HEK293 (cell line): ENCODE results near the gene PTH1R.

Experiments
- CTCF ChIA-PET: fragments of 350-600 bp; formaldehyde crosslinking; extraction: SDS; loops from one replicate; lab custom pipeline; 2021; ENCODE audit warnings: antibody characterized with exemption; lab: Yijun Ruan, JAX
- POLR2A ChIA-PET: fragments of 300-600 bp; formaldehyde crosslinking; extraction: SDS; loops from one replicate; lab custom pipeline; 2020; ENCODE audit warnings: antibody characterized with exemption, inconsistent platforms; lab: Yijun Ruan, JAX
- H3K27ac ChIP-seq: fragments of 200-500 bp; sonication (Bioruptor generic); 2 replicates; pipeline ENCODE4 v1.5.1; 2014; ENCODE audit warnings: low read depth, low read length, control low read depth, inconsistent platforms; ENCODE audit errors: extremely low read depth
- H3K36me3 ChIP-seq, 2 experiments: fragments of 200-500 bp in 1 of 2; sonication (Bioruptor generic) in 1 of 2; 1 replicate in 1 of 2; 2 replicates in 1 of 2; pipeline ENCODE4 v1.5.1; 2014 to 2017; ENCODE audit warnings: inconsistent platforms in 2 of 2, low read length in 2 of 2; ENCODE audit not compliant: control insufficient read depth in 2 of 2, insufficient read depth in 1 of 2
- H3K4me1 ChIP-seq: fragments of 200-500 bp; sonication (Bioruptor generic); 2 replicates; pipeline ENCODE4 v1.5.1; 2014; ENCODE audit warnings: mild to moderate bottlenecking, low read length, inconsistent platforms; ENCODE audit not compliant: control insufficient read depth, insufficient read depth
- H3K4me3 ChIP-seq: 2 replicates; pipeline ENCODE4 v1.5.1; 2011; ENCODE audit warnings: low read depth, mild to moderate bottlenecking, control low read depth, low read length, moderate library complexity
- H3K9me3 ChIP-seq: fragments of 200-500 bp; sonication (Bioruptor generic); 2 replicates; pipeline ENCODE4 v1.5.1; 2014; ENCODE audit warnings: low read depth, low read length, inconsistent platforms; ENCODE audit not compliant: control insufficient read depth, insufficient read depth
- BCL11B ChIP-seq: fragments of 450-650 bp; formaldehyde crosslinking; IDR thresholded peaks from 2 replicates; pipeline ENCODE4 v1.5.1; 2016; ENCODE audit warnings: low read depth, missing biosample characterization, missing genetic modification characterization
- HOXC10 ChIP-seq: sonication (generic); formaldehyde crosslinking; IDR thresholded peaks from 2 replicates; pipeline ENCODE4 v1.8.1; 2023; ENCODE audit warnings: mild to moderate bottlenecking, missing genetic modification reagents
- SALL2 ChIP-seq: fragments of 450-650 bp; formaldehyde crosslinking; IDR thresholded peaks from 2 replicates; pipeline ENCODE4 v1.5.0; 2017; ENCODE audit warnings: missing biosample characterization, mild to moderate bottlenecking, missing genetic modification characterization, borderline replicate concordance
- SP7 ChIP-seq: fragments of 450-650 bp; formaldehyde crosslinking; IDR thresholded peaks from 2 replicates; pipeline ENCODE4 v1.5.1; 2016; ENCODE audit warnings: missing biosample characterization, missing genetic modification characterization
- ZBTB20 ChIP-seq: fragments of 450-650 bp; formaldehyde crosslinking; IDR thresholded peaks from 2 replicates; pipeline ENCODE4 v1.5.1; 2016; ENCODE audit warnings: missing biosample characterization, missing genetic modification characterization
- ZNF169 ChIP-seq: fragments of 450-650 bp; formaldehyde crosslinking; IDR thresholded peaks from 2 replicates; pipeline ENCODE4 v1.5.1; 2016; ENCODE audit warnings: missing biosample characterization, missing genetic modification characterization
- ZNF202 ChIP-seq: fragments of 450-650 bp; formaldehyde crosslinking; IDR thresholded peaks from 2 replicates; pipeline ENCODE4 v1.5.1; 2016; ENCODE audit warnings: missing biosample characterization, missing genetic modification characterization, borderline replicate concordance
- ZNF211 ChIP-seq: fragments of 450-650 bp; formaldehyde crosslinking; IDR thresholded peaks from 2 replicates; pipeline ENCODE4 v1.5.1; 2016; ENCODE audit warnings: low read depth, missing biosample characterization, missing genetic modification characterization
- ZNF23 ChIP-seq: fragments of 450-650 bp; formaldehyde crosslinking; IDR thresholded peaks from 2 replicates; pipeline ENCODE4 v1.5.1; 2016; ENCODE audit warnings: missing biosample characterization, missing genetic modification characterization, borderline replicate concordance
- ZNF350 ChIP-seq: fragments of 450-650 bp; formaldehyde crosslinking; IDR thresholded peaks from 2 replicates; pipeline ENCODE4 v1.5.0; 2017; ENCODE audit warnings: missing biosample characterization, mild to moderate bottlenecking, missing genetic modification characterization
- ZNF354C ChIP-seq: fragments of 450-650 bp; formaldehyde crosslinking; IDR thresholded peaks from 2 replicates; pipeline ENCODE4 v1.5.1; 2016; ENCODE audit warnings: missing biosample characterization, missing genetic modification characterization, low read depth, borderline replicate concordance
- ZNF37A ChIP-seq: fragments of 450-650 bp; IDR thresholded peaks from 2 replicates; pipeline ENCODE4 v1.5.1; 2018; ENCODE audit warnings: missing biosample characterization, missing genetic modification characterization
- ZNF558 ChIP-seq: fragments of 450-650 bp; formaldehyde crosslinking; IDR thresholded peaks from 2 replicates; pipeline ENCODE4 v1.5.1; 2016; ENCODE audit warnings: missing biosample characterization, missing genetic modification characterization
- ZNF585B ChIP-seq: fragments of 450-650 bp; formaldehyde crosslinking; IDR thresholded peaks from 2 replicates; pipeline ENCODE4 v1.5.1; 2016; ENCODE audit warnings: missing biosample characterization, missing genetic modification characterization
- ZNF785 ChIP-seq: fragments of 450-650 bp; formaldehyde crosslinking; IDR thresholded peaks from 2 replicates; pipeline ENCODE4 v1.5.1; 2016; ENCODE audit warnings: missing biosample characterization, missing genetic modification characterization
- TF ChIP-seq, protein P1 (sequence below): fragments of 450-650 bp; formaldehyde crosslinking; IDR thresholded peaks from 2 replicates; pipeline ENCODE4 v1.5.1; 2016; ENCODE audit warnings: missing biosample characterization, missing genetic modification characterization
- TF ChIP-seq, protein P2 (sequence below): fragments of 450-650 bp; formaldehyde crosslinking; IDR thresholded peaks from 2 replicates; pipeline ENCODE4 v1.5.1; 2017; ENCODE audit warnings: missing biosample characterization, missing genetic modification characterization
- TF ChIP-seq, protein P3 (sequence below): fragments of 450-650 bp; formaldehyde crosslinking; IDR thresholded peaks from 2 replicates; pipeline ENCODE4 v1.5.1; 2016; ENCODE audit warnings: missing biosample characterization, missing genetic modification characterization, borderline replicate concordance
- TF ChIP-seq, protein P4 (sequence below): fragments of 450-650 bp; formaldehyde crosslinking; IDR thresholded peaks from 2 replicates; pipeline ENCODE4 v1.5.1; 2016; ENCODE audit warnings: missing biosample characterization, missing genetic modification characterization
- TF ChIP-seq, protein P5 (sequence below): fragments of 450-650 bp; formaldehyde crosslinking; IDR thresholded peaks from 2 replicates; pipeline ENCODE4 v1.5.1; 2017; ENCODE audit warnings: missing biosample characterization, missing genetic modification characterization

PTH1R gene

DNA sequence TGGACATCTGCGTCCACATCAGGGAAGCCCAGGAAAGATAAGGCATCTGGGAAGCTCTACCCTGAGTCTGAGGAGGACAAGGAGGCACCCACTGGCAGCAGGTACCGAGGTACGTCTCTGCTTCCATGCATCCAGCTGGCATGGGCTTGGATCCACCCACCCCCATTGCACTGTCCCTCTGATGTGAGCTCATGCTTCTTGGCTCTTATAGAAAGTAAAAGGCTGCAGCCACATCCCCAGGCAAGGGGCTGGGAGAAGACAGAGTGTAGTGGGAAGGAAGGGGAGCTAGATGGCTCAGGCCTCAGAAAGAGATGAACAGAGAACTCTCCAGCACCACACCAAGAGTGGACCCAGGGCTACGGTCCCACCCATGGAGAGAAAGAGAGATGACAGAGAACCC is 18.2 kb downstream of the PTH1R start (continued):
- TF ChIP-seq, protein P1, sequence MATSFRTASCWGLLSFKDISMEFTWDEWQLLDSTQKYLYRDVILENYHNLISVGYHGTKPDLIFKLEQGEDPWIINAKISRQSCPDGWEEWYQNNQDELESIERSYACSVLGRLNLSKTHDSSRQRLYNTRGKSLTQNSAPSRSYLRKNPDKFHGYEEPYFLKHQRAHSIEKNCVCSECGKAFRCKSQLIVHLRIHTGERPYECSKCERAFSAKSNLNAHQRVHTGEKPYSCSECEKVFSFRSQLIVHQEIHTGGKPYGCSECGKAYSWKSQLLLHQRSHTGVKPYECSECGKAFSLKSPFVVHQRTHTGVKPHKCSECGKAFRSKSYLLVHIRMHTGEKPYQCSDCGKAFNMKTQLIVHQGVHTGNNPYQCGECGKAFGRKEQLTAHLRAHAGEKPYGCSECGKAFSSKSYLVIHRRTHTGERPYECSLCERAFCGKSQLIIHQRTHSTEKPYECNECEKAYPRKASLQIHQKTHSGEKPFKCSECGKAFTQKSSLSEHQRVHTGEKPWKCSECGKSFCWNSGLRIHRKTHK (tag by site-specific recombination): no peak
- TF ChIP-seq ZNF785 (tag by site-specific recombination): no peak
- no peak for TF ChIP-seq BCL11B (tag by site-specific recombination)
- no peak for TF ChIP-seq ZNF585B (tag by site-specific recombination)
- TF ChIP-seq HOXC10 (CRISPR knock-in tag): no peak
- no peak for TF ChIP-seq ZNF23 (tag by site-specific recombination)
- TF ChIP-seq ZNF202 (tag by site-specific recombination): no peak
- TF ChIP-seq, protein P2, sequence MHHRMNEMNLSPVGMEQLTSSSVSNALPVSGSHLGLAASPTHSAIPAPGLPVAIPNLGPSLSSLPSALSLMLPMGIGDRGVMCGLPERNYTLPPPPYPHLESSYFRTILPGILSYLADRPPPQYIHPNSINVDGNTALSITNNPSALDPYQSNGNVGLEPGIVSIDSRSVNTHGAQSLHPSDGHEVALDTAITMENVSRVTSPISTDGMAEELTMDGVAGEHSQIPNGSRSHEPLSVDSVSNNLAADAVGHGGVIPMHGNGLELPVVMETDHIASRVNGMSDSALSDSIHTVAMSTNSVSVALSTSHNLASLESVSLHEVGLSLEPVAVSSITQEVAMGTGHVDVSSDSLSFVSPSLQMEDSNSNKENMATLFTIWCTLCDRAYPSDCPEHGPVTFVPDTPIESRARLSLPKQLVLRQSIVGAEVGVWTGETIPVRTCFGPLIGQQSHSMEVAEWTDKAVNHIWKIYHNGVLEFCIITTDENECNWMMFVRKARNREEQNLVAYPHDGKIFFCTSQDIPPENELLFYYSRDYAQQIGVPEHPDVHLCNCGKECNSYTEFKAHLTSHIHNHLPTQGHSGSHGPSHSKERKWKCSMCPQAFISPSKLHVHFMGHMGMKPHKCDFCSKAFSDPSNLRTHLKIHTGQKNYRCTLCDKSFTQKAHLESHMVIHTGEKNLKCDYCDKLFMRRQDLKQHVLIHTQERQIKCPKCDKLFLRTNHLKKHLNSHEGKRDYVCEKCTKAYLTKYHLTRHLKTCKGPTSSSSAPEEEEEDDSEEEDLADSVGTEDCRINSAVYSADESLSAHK (tag by site-specific recombination): no peak
- TF ChIP-seq, all 188 proteins: peak for 0

DNA sequence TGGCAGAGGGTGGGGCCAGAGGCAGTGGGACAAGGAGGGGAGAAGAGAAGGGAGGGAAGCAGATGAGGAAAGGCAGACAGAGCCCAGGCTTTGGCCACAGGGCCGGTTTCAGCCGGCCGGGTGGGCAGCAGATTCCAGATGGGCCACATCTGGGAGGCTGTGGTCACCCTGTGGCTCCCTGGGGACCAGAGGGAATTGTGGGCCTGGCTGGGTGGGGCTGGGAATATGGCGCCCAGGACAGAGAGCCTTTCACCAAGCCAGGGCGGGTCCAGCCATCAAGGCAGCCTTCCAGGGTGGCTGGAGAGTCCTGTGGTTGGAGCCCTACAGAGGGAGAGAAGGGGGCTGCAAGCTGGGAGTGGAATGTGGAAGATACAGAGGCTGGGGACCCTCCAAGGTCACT is 18.9 kb downstream of the PTH1R start:
- Histone ChIP-seq H3K27ac (no peak overlapping the region), H3K36me3 (no peaks in the 10 kb centered on the region), H3K4me1 (no peaks in the 10 kb centered on the region), H3K9me3 (no peaks in the 10 kb centered on the region), H3K4me3 (no peak overlapping the region)
- ChIA-PET CTCF (interaction anchor here (1.1 to 2.3 kb wide), 5 partner anchors 16 to 193 kb away, joined by 3 to 23 read pairs (median 8); no protein-coding TSS in a partner anchor), POLR2A (no interaction called here)
- no peak for TF ChIP-seq SP7 (tag by site-specific recombination)
- TF ChIP-seq ZNF169 (tag by site-specific recombination): no peak
- TF ChIP-seq ZNF350 (tag by site-specific recombination): no peak
- TF ChIP-seq, protein P3, sequence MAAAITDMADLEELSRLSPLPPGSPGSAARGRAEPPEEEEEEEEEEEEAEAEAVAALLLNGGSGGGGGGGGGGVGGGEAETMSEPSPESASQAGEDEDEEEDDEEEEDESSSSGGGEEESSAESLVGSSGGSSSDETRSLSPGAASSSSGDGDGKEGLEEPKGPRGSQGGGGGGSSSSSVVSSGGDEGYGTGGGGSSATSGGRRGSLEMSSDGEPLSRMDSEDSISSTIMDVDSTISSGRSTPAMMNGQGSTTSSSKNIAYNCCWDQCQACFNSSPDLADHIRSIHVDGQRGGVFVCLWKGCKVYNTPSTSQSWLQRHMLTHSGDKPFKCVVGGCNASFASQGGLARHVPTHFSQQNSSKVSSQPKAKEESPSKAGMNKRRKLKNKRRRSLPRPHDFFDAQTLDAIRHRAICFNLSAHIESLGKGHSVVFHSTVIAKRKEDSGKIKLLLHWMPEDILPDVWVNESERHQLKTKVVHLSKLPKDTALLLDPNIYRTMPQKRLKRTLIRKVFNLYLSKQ (tag by site-specific recombination): no peak
- TF ChIP-seq ZBTB20 (tag by site-specific recombination): no peak
- no peak for TF ChIP-seq ZNF202 (tag by site-specific recombination)
- TF ChIP-seq, protein P4, sequence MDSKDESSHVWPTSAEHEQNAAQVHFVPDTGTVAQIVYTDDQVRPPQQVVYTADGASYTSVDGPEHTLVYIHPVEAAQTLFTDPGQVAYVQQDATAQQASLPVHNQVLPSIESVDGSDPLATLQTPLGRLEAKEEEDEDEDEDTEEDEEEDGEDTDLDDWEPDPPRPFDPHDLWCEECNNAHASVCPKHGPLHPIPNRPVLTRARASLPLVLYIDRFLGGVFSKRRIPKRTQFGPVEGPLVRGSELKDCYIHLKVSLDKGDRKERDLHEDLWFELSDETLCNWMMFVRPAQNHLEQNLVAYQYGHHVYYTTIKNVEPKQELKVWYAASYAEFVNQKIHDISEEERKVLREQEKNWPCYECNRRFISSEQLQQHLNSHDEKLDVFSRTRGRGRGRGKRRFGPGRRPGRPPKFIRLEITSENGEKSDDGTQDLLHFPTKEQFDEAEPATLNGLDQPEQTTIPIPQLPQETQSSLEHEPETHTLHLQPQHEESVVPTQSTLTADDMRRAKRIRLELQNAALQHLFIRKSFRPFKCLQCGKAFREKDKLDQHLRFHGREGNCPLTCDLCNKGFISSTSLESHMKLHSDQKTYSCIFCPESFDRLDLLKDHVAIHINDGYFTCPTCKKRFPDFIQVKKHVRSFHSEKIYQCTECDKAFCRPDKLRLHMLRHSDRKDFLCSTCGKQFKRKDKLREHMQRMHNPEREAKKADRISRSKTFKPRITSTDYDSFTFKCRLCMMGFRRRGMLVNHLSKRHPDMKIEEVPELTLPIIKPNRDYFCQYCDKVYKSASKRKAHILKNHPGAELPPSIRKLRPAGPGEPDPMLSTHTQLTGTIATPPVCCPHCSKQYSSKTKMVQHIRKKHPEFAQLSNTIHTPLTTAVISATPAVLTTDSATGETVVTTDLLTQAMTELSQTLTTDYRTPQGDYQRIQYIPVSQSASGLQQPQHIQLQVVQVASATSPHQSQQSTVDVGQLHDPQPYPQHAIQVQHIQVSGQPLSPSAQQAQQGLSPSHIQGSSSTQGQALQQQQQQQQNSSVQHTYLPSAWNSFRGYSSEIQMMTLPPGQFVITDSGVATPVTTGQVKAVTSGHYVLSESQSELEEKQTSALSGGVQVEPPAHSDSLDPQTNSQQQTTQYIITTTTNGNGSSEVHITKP: no peak
- TF ChIP-seq ZNF211 (tag by site-specific recombination): no peak
- no peak for TF ChIP-seq ZNF37A (tag by site-specific recombination)
- TF ChIP-seq ZNF558: no peak
- no peak for TF ChIP-seq SALL2 (tag by site-specific recombination)
- TF ChIP-seq, protein P5, sequence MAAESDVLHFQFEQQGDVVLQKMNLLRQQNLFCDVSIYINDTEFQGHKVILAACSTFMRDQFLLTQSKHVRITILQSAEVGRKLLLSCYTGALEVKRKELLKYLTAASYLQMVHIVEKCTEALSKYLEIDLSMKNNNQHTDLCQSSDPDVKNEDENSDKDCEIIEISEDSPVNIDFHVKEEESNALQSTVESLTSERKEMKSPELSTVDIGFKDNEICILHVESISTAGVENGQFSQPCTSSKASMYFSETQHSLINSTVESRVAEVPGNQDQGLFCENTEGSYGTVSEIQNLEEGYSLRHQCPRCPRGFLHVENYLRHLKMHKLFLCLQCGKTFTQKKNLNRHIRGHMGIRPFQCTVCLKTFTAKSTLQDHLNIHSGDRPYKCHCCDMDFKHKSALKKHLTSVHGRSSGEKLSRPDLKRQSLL (tag by site-specific recombination): no peak
- no peak for TF ChIP-seq ZNF354C
